ENCODE measurements around the gene PLCB1.

PLCB1 gene

DNA sequence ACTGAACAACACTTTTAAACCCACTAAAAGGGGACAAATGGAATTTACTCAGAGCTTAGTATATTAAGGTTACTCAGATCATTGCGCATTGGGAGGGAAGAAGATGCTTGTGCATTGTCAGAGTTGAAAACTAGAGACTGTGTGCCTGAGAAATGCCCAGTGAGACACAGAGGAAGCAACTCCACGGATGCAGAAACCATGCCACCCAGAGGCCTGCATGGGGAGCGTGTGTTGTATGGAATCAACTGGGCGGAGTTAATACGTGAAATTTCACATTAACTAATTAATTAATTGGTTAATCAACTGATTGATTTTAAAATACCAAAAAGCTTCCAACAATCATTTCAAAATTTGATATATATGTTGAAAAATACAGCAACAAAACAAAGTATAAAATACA is 391.6 kb downstream of the PLCB1 start:
- no peak for DNase-seq

DNA sequence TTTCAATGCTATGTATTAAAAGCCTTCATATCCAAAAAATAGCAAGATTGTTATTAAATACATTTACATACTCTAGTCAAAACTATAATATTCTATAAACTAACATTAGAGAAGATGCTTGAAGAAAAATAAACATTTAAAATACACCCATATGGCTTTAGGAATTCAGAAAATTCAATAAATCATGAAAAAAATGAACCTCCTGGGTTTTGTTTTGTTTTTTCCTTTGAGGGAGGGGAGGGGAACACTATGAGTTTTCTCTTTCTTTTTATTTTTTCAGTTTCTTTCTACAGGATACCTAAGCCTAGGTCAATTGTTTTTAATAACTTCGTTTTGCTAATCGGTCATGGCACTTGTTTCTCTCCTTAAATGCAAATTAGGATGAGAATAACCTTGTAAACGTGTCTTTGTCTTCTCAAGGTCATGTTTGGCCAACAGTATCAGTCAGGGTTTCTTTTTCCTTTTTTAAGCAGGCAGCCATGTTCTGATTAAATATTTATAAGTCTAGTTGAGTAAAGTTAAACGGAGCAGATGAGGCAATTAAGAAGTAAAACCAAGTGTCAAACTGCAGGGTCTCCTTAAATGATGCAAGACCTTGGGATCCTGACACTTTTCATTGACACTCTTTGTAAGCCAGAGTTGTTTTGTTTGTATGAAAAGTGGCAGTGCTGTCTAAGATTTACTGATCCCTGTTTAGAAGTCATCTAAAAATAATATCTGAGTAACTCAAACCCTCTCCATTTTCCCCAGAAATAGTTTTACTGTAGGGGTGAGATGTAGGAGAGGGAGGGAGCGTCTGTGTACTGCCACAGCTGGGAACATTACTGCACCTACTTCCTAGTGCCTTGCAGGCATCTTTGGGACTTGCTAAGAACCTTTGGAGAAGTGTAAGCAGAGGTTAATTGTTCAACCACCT is 392.3 kb downstream of the PLCB1 start:
- no peak for DNase-seq

- DNase-seq, result no peak
Measured at GRCh38 chr20:8525017-8525343, 392.9 kb downstream of the PLCB1 start.

- DNase-seq, result no peak
Measured at GRCh38 chr20:8526610-8527009, 394.5 kb downstream of the PLCB1 start.

GRCh38 chr20:8527998-8528723 is 396.1 kb downstream of the PLCB1 start:
- no peak for DNase-seq

- DNase-seq, result no peak
Measured at GRCh38 chr20:8530022-8530421, 398.0 kb downstream of the PLCB1 start.

DNA sequence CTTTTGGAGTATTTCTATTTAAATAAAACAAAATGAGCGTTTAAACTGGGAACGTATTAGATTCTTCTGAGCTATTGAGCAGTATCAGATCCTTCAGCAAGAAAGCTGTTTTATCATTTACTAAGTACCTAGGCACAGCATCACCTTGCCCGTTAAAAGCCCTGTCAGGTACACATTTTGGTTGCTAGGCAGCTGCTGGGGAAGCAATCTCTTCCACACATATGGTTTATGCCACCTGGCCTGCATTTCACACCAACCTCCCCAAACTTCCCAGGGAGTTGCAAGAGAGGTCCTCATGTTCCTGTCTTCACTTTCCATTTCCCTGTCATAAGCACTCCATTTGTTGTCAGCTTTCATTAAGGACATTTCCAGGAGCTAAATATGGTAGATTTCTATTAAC is 400.1 kb downstream of the PLCB1 start:
- DNase-seq, result no peak

DNA sequence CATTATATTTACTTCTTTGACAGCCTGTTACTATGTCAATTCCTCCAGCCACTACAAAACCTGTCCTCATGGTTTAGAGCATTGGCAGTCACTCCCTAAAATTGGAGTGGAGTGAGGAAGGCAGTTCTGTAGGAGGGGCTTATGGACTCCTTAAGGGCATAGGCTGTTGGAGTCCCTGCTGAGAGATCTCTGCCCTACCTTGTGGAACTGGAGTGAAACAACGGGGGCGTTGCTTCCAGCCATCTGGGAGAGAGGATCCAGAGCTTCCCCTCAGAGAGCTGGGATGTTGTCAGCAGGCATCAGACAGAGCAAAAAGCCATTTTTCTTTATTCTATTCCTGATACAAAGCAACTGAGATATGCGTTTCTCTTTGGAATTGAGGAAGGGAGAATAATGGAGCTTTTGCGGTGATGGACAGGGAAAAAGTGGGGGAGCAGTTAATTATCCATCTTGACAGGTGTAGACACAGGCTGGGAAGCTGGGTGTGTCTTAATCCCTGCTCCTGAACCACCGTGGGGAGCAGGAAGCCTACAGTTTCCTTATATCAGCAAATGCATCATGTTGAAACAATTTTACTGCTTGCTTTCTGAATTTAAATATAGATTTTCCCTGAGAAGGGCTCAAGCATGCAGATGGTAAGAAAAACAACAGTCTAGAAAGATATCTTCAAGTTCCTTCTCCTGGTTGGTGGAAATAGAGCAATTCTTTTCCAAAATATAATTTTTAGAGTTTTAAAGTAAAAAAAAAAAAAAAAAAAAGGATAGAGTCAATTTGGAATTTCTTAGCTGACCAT is 402.5 kb downstream of the PLCB1 start:
- no peak for DNase-seq

- no peak for DNase-seq
Measured at GRCh38 chr20:8535403-8536261, 403.6 kb downstream of the PLCB1 start.

DNA sequence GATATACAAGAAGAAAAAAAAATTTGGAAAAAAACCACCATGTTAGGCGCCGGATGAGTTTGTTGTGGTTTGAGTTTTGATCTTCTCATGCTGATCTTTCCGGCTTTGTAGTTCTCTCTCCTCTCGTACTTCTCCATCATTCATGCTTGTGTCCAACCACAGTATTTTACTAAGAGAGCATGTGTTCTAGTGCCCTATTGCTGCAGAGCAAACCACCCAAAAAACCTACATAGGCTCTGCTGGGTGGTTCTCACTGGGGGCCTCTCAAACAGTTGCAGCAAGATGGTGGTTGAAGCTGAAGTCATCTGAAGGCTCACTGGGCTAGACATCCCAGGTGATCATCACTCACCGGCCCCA is 404.2 kb downstream of the PLCB1 start:
- DNase-seq, result no peak

- DNase-seq, result no peak
Measured at GRCh38 chr20:8540466-8540865, 408.4 kb downstream of the PLCB1 start.

DNA sequence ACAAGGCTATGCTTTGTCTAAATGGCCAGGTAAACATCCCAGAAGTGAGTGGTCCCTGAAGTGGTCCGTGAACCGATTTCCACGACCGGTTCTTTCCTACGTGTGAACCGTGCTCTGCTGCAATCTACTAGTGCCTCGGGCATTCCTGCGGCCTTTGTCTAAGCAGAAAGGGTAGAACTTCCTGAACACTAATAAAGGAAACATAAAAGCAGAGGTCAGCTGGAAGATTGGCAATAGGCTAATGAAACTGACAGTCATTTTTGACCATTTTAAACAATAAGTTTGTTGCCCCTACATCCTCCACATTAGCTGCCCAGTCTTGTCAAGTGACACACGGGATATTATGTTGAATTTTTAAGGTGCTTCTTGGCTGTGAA is 410.0 kb downstream of the PLCB1 start:
- DNase-seq, result no peak

GRCh38 chr20:8545212-8545611 is 413.1 kb downstream of the PLCB1 start:
- no peak for DNase-seq

DNA sequence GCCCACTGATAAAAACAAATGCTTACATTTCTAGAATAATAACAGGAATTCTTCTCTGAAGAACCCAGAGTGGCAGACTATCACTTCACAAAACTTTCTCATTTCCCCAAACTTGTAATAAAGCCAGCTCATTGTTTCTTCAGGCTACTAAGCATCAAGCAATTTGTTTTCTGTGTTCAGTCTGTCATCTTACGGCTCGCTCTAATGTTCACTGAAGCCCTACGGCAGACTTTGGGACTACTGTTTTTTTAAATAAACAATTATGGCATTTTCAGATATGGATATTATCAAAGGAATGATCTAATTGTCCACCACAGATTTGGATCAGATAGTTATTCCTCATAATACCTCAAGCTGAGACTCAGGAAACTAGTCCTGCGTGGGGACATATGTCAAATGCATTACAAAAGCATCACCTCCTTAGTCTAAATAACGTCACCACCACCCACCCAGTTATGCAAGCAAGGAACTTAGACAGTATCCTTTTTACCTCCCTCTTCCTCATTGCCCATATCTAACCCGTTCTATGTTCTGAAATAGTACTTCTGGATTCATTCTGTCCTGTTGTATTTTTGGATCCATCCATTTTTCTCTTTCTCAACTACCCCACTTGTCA is 415.1 kb downstream of the PLCB1 start:
- DNase-seq, result no peak

DNA sequence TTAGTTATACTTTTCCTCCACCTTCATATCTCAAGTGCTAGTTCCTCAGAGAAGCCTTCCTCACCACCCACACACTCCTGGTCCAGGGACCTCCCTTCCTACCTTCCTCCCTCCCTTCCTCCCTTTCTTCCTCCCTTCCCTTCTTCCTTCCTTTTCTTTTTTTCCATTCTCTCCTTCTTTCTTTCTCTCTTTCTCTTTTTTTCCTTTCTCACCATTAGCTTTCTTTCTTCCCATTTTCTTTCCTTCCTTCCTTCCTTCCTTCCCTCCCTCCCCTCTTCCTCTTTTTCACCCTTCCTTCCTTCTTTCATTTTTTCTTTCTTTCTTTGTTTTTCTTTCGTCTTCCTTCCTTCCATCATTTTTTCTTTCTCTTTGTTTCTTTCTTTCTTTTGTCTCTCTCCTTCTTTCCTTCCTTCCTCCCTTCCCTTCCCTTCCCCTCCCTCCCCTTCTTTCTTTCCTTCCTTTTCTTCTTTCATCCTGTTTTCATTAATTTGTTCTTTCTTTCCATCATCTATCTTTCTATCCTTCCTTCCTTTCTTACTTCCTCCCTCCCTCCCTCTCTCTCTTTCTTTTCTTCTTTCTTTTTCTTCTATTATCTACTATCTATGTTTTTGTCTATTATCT is 416.0 kb downstream of the PLCB1 start:
- DNase-seq, result no peak

DNA sequence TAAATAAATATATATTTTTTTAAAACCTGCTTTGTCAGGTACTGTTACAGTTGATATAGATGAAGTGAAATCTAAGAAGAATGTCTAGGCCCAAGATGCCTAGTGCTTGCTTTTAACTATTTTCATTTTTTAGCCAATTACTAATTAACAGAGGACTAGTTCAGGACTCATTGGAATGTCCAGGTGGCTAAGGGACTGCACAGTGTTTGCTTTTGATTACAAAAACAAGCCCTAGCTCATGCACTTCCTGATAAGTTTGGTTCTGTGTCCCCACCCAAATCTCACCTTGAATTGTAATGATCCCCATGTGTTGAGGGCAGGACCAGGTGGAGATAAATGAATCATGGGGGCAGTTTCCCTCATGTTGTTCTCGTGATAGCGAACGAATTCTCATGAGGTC is 417.1 kb downstream of the PLCB1 start:
- no peak for DNase-seq

DNA sequence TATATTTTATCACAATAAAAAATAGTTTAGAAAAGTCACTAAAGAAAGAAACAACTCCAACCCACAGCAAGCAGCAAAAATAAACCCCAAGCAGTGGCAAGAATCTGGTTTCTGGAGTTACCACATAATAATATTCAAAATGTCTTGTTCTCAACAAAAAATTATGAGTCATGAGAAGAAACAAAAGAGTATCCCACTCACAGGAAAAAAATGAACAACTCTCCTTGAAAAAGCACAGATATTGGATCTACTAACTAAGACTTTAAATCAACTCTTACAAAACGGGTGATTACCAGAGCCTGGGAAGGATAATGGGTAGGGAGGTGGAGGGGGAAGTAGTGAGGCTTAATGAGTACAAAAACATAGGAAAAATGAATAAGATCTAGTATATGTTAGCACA is 425.6 kb downstream of the PLCB1 start:
- DNase-seq, result no peak

DNA sequence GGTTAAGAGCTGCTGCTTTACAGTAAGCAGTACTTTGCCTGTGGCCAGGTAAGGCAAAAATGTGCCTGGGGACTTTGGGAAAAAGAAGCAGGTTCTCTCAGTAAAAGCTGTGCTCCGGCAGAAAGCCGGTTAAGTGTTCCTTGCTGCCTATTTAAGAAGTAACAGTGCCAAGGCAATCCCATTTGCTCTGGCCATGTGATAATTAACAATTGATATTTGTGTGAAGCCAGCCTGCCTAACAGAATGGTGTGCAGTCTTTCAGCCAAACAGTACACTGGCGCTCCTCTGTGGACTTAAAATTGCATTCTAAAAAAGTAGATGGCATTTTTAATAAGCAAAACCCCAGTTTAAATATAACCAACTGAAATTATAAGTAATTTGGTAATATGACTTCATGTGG is 430.3 kb downstream of the PLCB1 start:
- DNase-seq, result no peak

GRCh38 chr20:8568075-8568474 is 436.0 kb downstream of the PLCB1 start:
- DNase-seq, result no peak

- DNase-seq, result no peak
Measured at GRCh38 chr20:8569766-8570165, 437.7 kb downstream of the PLCB1 start.

- DNase-seq, result no peak
Measured at GRCh38 chr20:8571611-8572010, 439.5 kb downstream of the PLCB1 start.

GRCh38 chr20:8573686-8574085 is 441.6 kb downstream of the PLCB1 start:
- no peak for DNase-seq

All from NCI-H1436 treated with DMSO at 0.1 percent for 48 hours (cell line).